Stomach smooth muscle (tissue), 2 donors: ENCODE measurements around the gene CAMTA2.

ENCODE experiments used
- H3K27ac ChIP-seq: one replicate; pipeline ENCODE4 v1.7.0; 2013; ENCODE audit warnings: mild to moderate bottlenecking, low read length, inconsistent platforms
- H3K27me3 ChIP-seq, 2 donors: one replicate each; pipeline ENCODE4 v1.7.0; 2013; ENCODE audit warnings: low read length in 2 of 2; ENCODE audit not compliant: insufficient read depth in 2 of 2, control insufficient read depth in 1 of 2
- H3K36me3 ChIP-seq, 2 donors: one replicate each; pipeline ENCODE4 v1.7.0; 2013; ENCODE audit warnings: low read length in 2 of 2; ENCODE audit not compliant: control insufficient read depth in 2 of 2, insufficient read depth in 2 of 2
- H3K4me1 ChIP-seq: one replicate; pipeline ENCODE4 v1.7.0; 2013; ENCODE audit warnings: low read length; ENCODE audit not compliant: control insufficient read depth, insufficient read depth
- H3K4me3 ChIP-seq, 2 donors: one replicate each; pipeline ENCODE4 v1.7.0; 2013; ENCODE audit warnings: low read length in 2 of 2
- H3K9ac ChIP-seq, 2 donors: one replicate each; pipeline ENCODE4 v1.7.0; 2013; ENCODE audit warnings: low read length in 2 of 2, mild to moderate bottlenecking in 1 of 2
- H3K9me3 ChIP-seq, 2 donors: one replicate each; pipeline ENCODE4 v1.7.0; 2013; ENCODE audit warnings: low read length in 2 of 2; ENCODE audit not compliant: control insufficient read depth in 2 of 2
- donor health status: healthy.
- donor health status: Pancreatic carcinoma.

CAMTA2 gene

GRCh38 chr17:4951486-4951885, 36.0 kb downstream of the CAMTA2 start:
- Histone ChIP-seq H3K9ac (no peak overlapping the region), H3K27ac (peak overlapping the region; percentile 37), H3K27me3 (no peaks in the 10 kb centered on the region), H3K4me3 (peak overlapping the region in 1 of 2 donors; percentile 29), H3K4me1 (peaks cover 23% of the 10 kb centered on the region), H3K9me3 (no peaks in the 10 kb centered on the region), H3K36me3 (peaks cover under 1% of the 10 kb centered on the region in 2 donors)

GRCh38 chr17:4950746-4951204, 36.7 kb downstream of the CAMTA2 start, which contains the start of gene ENO3:
Gene ENO3 (plus strand): TSS chr17:4951119. CDS start chr17:4951830, 711 bp downstream.
- Histone ChIP-seq H3K9ac (peak within 1 kb of the TSS; percentile 70 to 79), H3K4me3 (peak within 1 kb of the TSS; percentile 56 to 94), H3K4me1 (peaks cover 30% of the 10 kb centered on the region), H3K27ac (peak within 1 kb of the TSS; percentile 97), H3K27me3 (no peaks in the 10 kb centered on the region), H3K36me3 (peaks cover 5 to 7% of the 10 kb centered on the region in 2 donors), H3K9me3 (no peaks in the 10 kb centered on the region)

GRCh38 chr17:4950075-4950745, 37.3 kb downstream of the CAMTA2 start:
- Histone ChIP-seq H3K4me3 (peak overlapping the region; percentile 56 to 94), H3K9me3 (no peaks in the 10 kb centered on the region), H3K36me3 (peaks cover 7 to 12% of the 10 kb centered on the region in 2 donors), H3K9ac (peak overlapping the region; percentile 70 to 79), H3K4me1 (peaks cover 35% of the 10 kb centered on the region), H3K27me3 (no peaks in the 10 kb centered on the region), H3K27ac (peak overlapping the region; percentile 97)

- H3K27ac ChIP-seq = peak overlapping the region; percentile 97
- no peaks in the 10 kb centered on the region for H3K27me3 ChIP-seq
- peak overlapping the region; percentile 91 to 94 for H3K4me3 ChIP-seq
- peaks cover 11 to 15% of the 10 kb centered on the region in 2 donors for H3K36me3 ChIP-seq
- H3K9ac ChIP-seq = peak overlapping the region; percentile 68 to 76
- no peaks in the 10 kb centered on the region for H3K9me3 ChIP-seq
- peaks cover 43% of the 10 kb centered on the region for H3K4me1 ChIP-seq
Observed at GRCh38 chr17:4949321-4950074, 38.0 kb downstream of the CAMTA2 start.

GRCh38 chr17:4948931-4949320, 38.5 kb downstream of the CAMTA2 start:
- Histone ChIP-seq H3K27me3 (no peaks in the 10 kb centered on the region), H3K4me3 (peak overlapping the region; percentile 91 to 94), H3K36me3 (peaks cover 17 to 19% of the 10 kb centered on the region in 2 donors), H3K9ac (peak overlapping the region; percentile 68 to 76), H3K9me3 (no peaks in the 10 kb centered on the region), H3K4me1 (peaks cover 48% of the 10 kb centered on the region), H3K27ac (peak overlapping the region; percentile 97)

GRCh38 chr17:4948166-4948930, 39.1 kb downstream of the CAMTA2 start, which contains the start of gene PFN1:
Gene PFN1 (minus strand): TSS chr17:4948530. CDS start chr17:4948394, 136 bp downstream.
- Histone ChIP-seq H3K36me3 (peaks cover 19 to 23% of the 10 kb centered on the region in 2 donors), H3K4me3 (peak within 1 kb of the TSS; percentile 91 to 94), H3K9ac (peak within 1 kb of the TSS; percentile 94 to 100), H3K9me3 (no peaks in the 10 kb centered on the region), H3K27ac (peak within 1 kb of the TSS; percentile 97), H3K27me3 (no peaks in the 10 kb centered on the region), H3K4me1 (peaks cover 49% of the 10 kb centered on the region)

- Histone ChIP-seq H3K9ac (peak overlapping the region; percentile 94 to 100), H3K36me3 (peaks cover 27 to 31% of the 10 kb centered on the region in 2 donors), H3K27me3 (no peaks in the 10 kb centered on the region), H3K4me1 (peaks cover 49% of the 10 kb centered on the region), H3K27ac (peak overlapping the region; percentile 97), H3K9me3 (no peaks in the 10 kb centered on the region), H3K4me3 (peak overlapping the region; percentile 69 to 94)
Observed at GRCh38 chr17:4947411-4948165, 39.9 kb downstream of the CAMTA2 start.

GRCh38 chr17:4947010-4947410, 40.5 kb downstream of the CAMTA2 start:
- Histone ChIP-seq H3K27ac (peak overlapping the region; percentile 97), H3K4me1 (peaks cover 54% of the 10 kb centered on the region), H3K9ac (peak overlapping the region; percentile 82 to 100), H3K36me3 (peaks cover 31 to 36% of the 10 kb centered on the region in 2 donors), H3K9me3 (no peaks in the 10 kb centered on the region), H3K27me3 (no peaks in the 10 kb centered on the region), H3K4me3 (peak overlapping the region; percentile 69 to 94)

- Histone ChIP-seq H3K4me3 (peak overlapping the region; percentile 69 to 94), H3K9ac (peak overlapping the region; percentile 82 to 100), H3K9me3 (no peaks in the 10 kb centered on the region), H3K4me1 (peaks cover 54% of the 10 kb centered on the region), H3K27me3 (no peaks in the 10 kb centered on the region), H3K27ac (peak overlapping the region; percentile 97), H3K36me3 (peaks cover 32 to 37% of the 10 kb centered on the region in 2 donors)
Observed at GRCh38 chr17:4946312-4946976, 41.0 kb downstream of the CAMTA2 start.
